ENCODE data around the gene CRYAB.

- no peak for TF ChIP-seq CTCF (IDR thresholded peaks at IDR 0.05; ENCODE audit: low read depth, low read length, missing input control)
- TF ChIP-seq RAD21 (IDR thresholded peaks at IDR 0.05), result no peak
These were observed 12.4 kb upstream of the CRYAB start for GRCh38 chr11:111923951-111924350.
